GM19328 (cell line): ENCODE results near the gene NT5DC2.
A peak's percentile ranks its signal among the peaks of the same experiment; 100 is the strongest.
"Not testable (repeated sequence)": the region's sequence is repeated elsewhere in the genome, so short reads cannot be mapped to it uniquely, and the experiment has no call there.

Source experiments
- ATAC-seq: cut with Tn5 transposase; IDR thresholded peaks from one replicate; pipeline ENCODE4 v1.9.1; 2021; ENCODE audit warnings: mild to moderate bottlenecking, moderate library complexity; ENCODE audit not compliant: unreplicated experiment

The NT5DC2 gene

GRCh38 chr3:52537726-52538421 lies 4.2 kb upstream of the NT5DC2 start:
- no peak for ATAC-seq

GRCh38 chr3:52537165-52537620 lies 3.5 kb upstream of the NT5DC2 start:
- ATAC-seq = no peak

GRCh38 chr3:52536369-52537164 lies 2.9 kb upstream of the NT5DC2 start, which contains the start of gene UQCC5:
UQCC5 (plus strand) TSS chr3:52536605; CDS start chr3:52536756, 151 bp downstream.
- ATAC-seq = peak; percentile 79

- ATAC-seq = no peak
Measured at GRCh38 chr3:52536112-52536368, 2.4 kb upstream of the NT5DC2 start.

GRCh38 chr3:52535411-52536111 lies 1.9 kb upstream of the NT5DC2 start:
- no peak for ATAC-seq

- no peak for ATAC-seq
Measured at GRCh38 chr3:52534281-52535183, 875 bp upstream of the NT5DC2 start.

GRCh38 chr3:52532838-52533622 lies 627 bp downstream of the NT5DC2 start:
- ATAC-seq = no peak

GRCh38 chr3:52532517-52532837 lies 1.2 kb downstream of the NT5DC2 start:
- no peak for ATAC-seq

- ATAC-seq = no peak
Measured at GRCh38 chr3:52531860-52532516, 1.7 kb downstream of the NT5DC2 start.

GRCh38 chr3:52530918-52531826 lies 2.5 kb downstream of the NT5DC2 start:
- no peak for ATAC-seq

GRCh38 chr3:52529376-52530333 lies 4.0 kb downstream of the NT5DC2 start:
- no peak for ATAC-seq

GRCh38 chr3:52528586-52529375 lies 4.9 kb downstream of the NT5DC2 start:
- ATAC-seq = no peak

- no peak for ATAC-seq
Measured at GRCh38 chr3:52527732-52528585, 5.7 kb downstream of the NT5DC2 start.

GRCh38 chr3:52527039-52527731 lies 6.5 kb downstream of the NT5DC2 start:
- no peak for ATAC-seq

- ATAC-seq = not testable (repeated sequence)
Measured at GRCh38 chr3:52526671-52527038, 7.0 kb downstream of the NT5DC2 start.
